Measurements from ENCODE around the gene NOL7. TPM values are rescaled to one million over a fixed set of nuclear protein-coding genes. Genes with fewer than 3 reads are reported as not detected.

The NOL7 gene
- total and polyA plus RNA-seq, 2 of the 4 experiments (the other 2 are of a cell fraction): 21.3 to 34.5 TPM

DNA sequence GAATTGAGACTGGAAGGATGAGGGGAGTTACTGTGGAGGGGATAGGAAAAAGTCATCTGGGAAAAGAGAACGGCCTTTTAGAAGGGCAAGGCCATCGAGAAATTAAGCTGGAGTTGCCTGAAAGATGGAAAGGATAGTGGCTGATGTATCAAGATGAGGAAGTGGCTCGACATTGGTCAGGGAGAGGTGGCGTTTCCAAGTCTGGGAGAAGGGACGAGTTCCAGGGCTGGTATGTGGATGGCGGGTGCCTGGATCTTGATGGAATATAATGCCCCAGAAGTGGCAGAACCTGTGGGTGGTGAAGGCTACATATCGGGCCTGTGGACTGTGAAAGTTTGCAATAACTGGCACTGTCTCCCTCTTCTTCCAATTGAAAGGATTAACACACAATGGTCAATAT, 42.9 kb upstream of the NOL7 start:
- Histone ChIP-seq H2AK5ac (ENCODE audit: low read depth, low read length) (no peak overlapping the region), H3K36me3 (ENCODE audit: control insufficient read depth, insufficient read depth, low read length) (no peaks in the 10 kb centered on the region), H3K23ac (ENCODE audit: low read depth, low read length) (no peak overlapping the region), H3K56ac (ENCODE audit: extremely low read depth, insufficient read depth, low read length) (no peak overlapping the region), H2BK120ac (ENCODE audit: low read depth, low read length) (no peak overlapping the region), H3K9ac (ENCODE audit: low read depth, low read length) (no peak overlapping the region), H2BK15ac (ENCODE audit: low read depth, low read length) (no peak overlapping the region), H3K9me1 (ENCODE audit: insufficient read depth, low read length) (no peaks in the 10 kb centered on the region; the same call in 1 of the 2 replicates), H2AK9ac (replicated peaks; ENCODE audit: low read depth, low read length, poor library complexity) (no peak overlapping the region), H2AFZ (replicated peaks; ENCODE audit: low read length, poor library complexity) (no peak overlapping the region), H3K27ac (ENCODE audit: insufficient read depth, low read length) (no peak overlapping the region), H3K27me3 (ENCODE audit: control insufficient read depth, insufficient read depth, low read length) (peaks cover 8% of the 10 kb centered on the region), H4K20me1 (ENCODE audit: insufficient read depth, low read length) (no peaks in the 10 kb centered on the region), H3K9me3 (ENCODE audit: control insufficient read depth, insufficient read depth, low read length) (no peaks in the 10 kb centered on the region), H3K14ac (replicated peaks; ENCODE audit: low read depth, low read length) (no peak overlapping the region), H2BK5ac (ENCODE audit: low read depth, low read length, poor library complexity, severe bottlenecking) (no peak overlapping the region), H3K79me1 (ENCODE audit: low read depth in 1 of 2, low read length in 2 of 2) (peaks cover 7 to 13% of the 10 kb centered on the region in 2 experiments; a peak in 3 of 4 replicates), H4K91ac (ENCODE audit: insufficient read depth, low read depth, low read length) (no peak overlapping the region), H3K4ac (ENCODE audit: low read depth, low read length) (no peak overlapping the region), H4K8ac (ENCODE audit: low read depth in 2 of 2, low read length in 2 of 2) (no peak overlapping the region), H3K4me2 (ENCODE audit: low read depth, low read length) (no peak overlapping the region), H3K4me1 (ENCODE audit: control insufficient read depth, insufficient read depth, low read length) (no peaks in the 10 kb centered on the region; the same call in 1 of the 2 replicates), H3K4me3 (ENCODE audit: insufficient read depth, low read depth, low read length) (no peak overlapping the region), H2BK20ac (ENCODE audit: low read depth, low read length) (no peak overlapping the region), H3K18ac (ENCODE audit: low read depth, low read length) (no peak overlapping the region), H4K5ac (ENCODE audit: low read depth, low read length) (no peak overlapping the region)
- dilution Hi-C loops (cut with HindIII; ENCODE audit: low sequenced_read_pairs, unreplicated experiment) (no loop called here), intact Hi-C loops (cut with micrococcal nuclease) (no loop called here), in situ Hi-C loops (cut with MboI; ENCODE audit: low sequenced_read_pairs) (no loop called here)
- ChIA-PET CTCF (no interaction called here), POLR2A (ENCODE audit: unreplicated experiment) (no interaction called here)
- no peak for TF ChIP-seq CHD1 (IDR thresholded peaks at IDR 0.05; ENCODE audit: low read depth, low read length)
- ATAC-seq (ENCODE audit: low read depth): no peak
- no TSS peak for BruUV-seq (replicated peaks)
- no peak for DNase-seq
- 91% methylated on average over 6 of the region's 7 CpGs; no CpG with 5 or more reads in 1 of the 2 experiments for WGBS, 2 experiments (ENCODE audit: extremely low coverage in 2 of 2, insufficient read length in 1 of 2)

Data from IMR-90 (cell line).